Hepatocyte (in vitro differentiated cells): ENCODE results near the gene CDK11B.

Source experiments
- CTCF ChIP-seq: fragments of 200-600 bp; sonication (generic); IDR thresholded peaks from 2 replicates; pipeline ENCODE4 v1.5.1; 2016; ENCODE audit warnings: antibody characterized with exemption, mild to moderate bottlenecking; ENCODE audit not compliant: poor library complexity
- EZH2 ChIP-seq: fragments of 200-600 bp; sonication (generic); IDR thresholded peaks from 2 replicates; pipeline ENCODE4 v1.6.1; 2016; ENCODE audit warnings: antibody characterized with exemption, mild to moderate bottlenecking, borderline replicate concordance
- EZH2phosphoT487 ChIP-seq: fragments of 200-600 bp; sonication (generic); IDR thresholded peaks from one replicate; pipeline ENCODE4 v1.6.1; 2018; ENCODE audit warnings: antibody characterized with exemption, mild to moderate bottlenecking, low read depth, moderate library complexity; ENCODE audit not compliant: unreplicated experiment, severe bottlenecking

- TF ChIP-seq CTCF: no peak
- TF ChIP-seq EZH2: no peak
- TF ChIP-seq EZH2phosphoT487: no peak
Measured at GRCh38 chr1:1627261-1627828, 31.5 kb downstream of the CDK11B start.
